Kidney tubule cell (primary cell): ENCODE data around the gene HCFC1R1.
"Not testable (repeated sequence)": the region's sequence is repeated elsewhere in the genome, so short reads cannot be mapped to it uniquely, and the experiment has no call there.

Experiments used
- DNase-seq: peaks from one replicate; pipeline ENCODE4 v3.0.0-alpha.2; 2018; ENCODE audit warnings: low spot score

The HCFC1R1 gene

GRCh38 chr16:3023669-3024478 is at the start of gene HCFC1R1, which contains the start of gene THOC6:
Gene HCFC1R1, minus strand, starts transcription at chr16:3023942. Its CDS starts 1 bp downstream, at chr16:3023941.
Gene THOC6, plus strand, starts transcription at chr16:3024035. Its CDS starts 292 bp downstream, at chr16:3024327.
- peak; percentile 99 for DNase-seq

GRCh38 chr16:3073448-3073847 is 49.7 kb upstream of the HCFC1R1 start:
- no peak for DNase-seq

GRCh38 chr16:3072576-3073263 is 49.0 kb upstream of the HCFC1R1 start:
- not testable (repeated sequence) for DNase-seq

- peak; percentile 28 for DNase-seq
Measured at GRCh38 chr16:3072148-3072547, 48.4 kb upstream of the HCFC1R1 start.

- peak; percentile 61 for DNase-seq
Measured at GRCh38 chr16:3071655-3072054, 47.9 kb upstream of the HCFC1R1 start.

- peak; percentile 35 for DNase-seq
Measured at GRCh38 chr16:3070608-3071111, 46.9 kb upstream of the HCFC1R1 start.

- not testable (repeated sequence) for DNase-seq
Measured at GRCh38 chr16:3069146-3069545, 45.4 kb upstream of the HCFC1R1 start.

GRCh38 chr16:3068487-3068886 is 44.7 kb upstream of the HCFC1R1 start:
- no peak for DNase-seq

- no peak for DNase-seq
Measured at GRCh38 chr16:3066440-3066748, 42.7 kb upstream of the HCFC1R1 start.

GRCh38 chr16:3065742-3066439 is 42.1 kb upstream of the HCFC1R1 start:
- DNase-seq, result no peak

GRCh38 chr16:3065069-3065741 is 41.5 kb upstream of the HCFC1R1 start, which contains the start of gene IL32:
Gene IL32, plus strand, starts transcription at chr16:3065640. Its CDS starts 172 bp downstream, at chr16:3065812.
- peak; percentile 96 for DNase-seq

- no peak for DNase-seq
Measured at GRCh38 chr16:3063625-3064386, 40.1 kb upstream of the HCFC1R1 start.

- no peak for DNase-seq
Measured at GRCh38 chr16:3062553-3062952, 38.8 kb upstream of the HCFC1R1 start.

GRCh38 chr16:3060339-3061127 is 36.8 kb upstream of the HCFC1R1 start:
- no peak for DNase-seq

GRCh38 chr16:3059723-3060242 is 36.0 kb upstream of the HCFC1R1 start:
- DNase-seq, result no peak

- peak; percentile 95 for DNase-seq
Measured at GRCh38 chr16:3059041-3059722, 35.4 kb upstream of the HCFC1R1 start.

GRCh38 chr16:3058139-3059030 is 34.6 kb upstream of the HCFC1R1 start:
- peak; percentile 60 for DNase-seq
